ENCODE results near the gene SPATA1. TPM values are rescaled to one million over a fixed set of nuclear protein-coding genes. Genes with fewer than 3 reads are reported as not detected.

Gene SPATA1
- total RNA-seq, 2 donors from 2014 or later = 1.3 to 2.7 TPM

Other genes starting within 250 kb of the SPATA1 start
- 10 to 100 TPM; 22.2 to 31.0 TPM for gene SAMD13, start 204.7 kb upstream of the SPATA1 start, total RNA-seq
- 1 to 10 TPM in 1 of 2 donors, under 1 TPM in 1; 0.82 to 1.2 TPM for gene DNASE2B, start 107.9 kb upstream of the SPATA1 start, total RNA-seq
- gene RPF1, start 27.1 kb upstream of the SPATA1 start, total RNA-seq = 10 to 100 TPM; 26.1 to 31.4 TPM
- 100 to 1,000 TPM; 148 to 160 TPM for gene GNG5, start 195 bp downstream of the SPATA1 start, total RNA-seq
- gene CTBS, start 68.1 kb downstream of the SPATA1 start, total RNA-seq = 10 to 100 TPM; 13.6 to 22.7 TPM
- 10 to 100 TPM; 13.9 to 16.9 TPM for gene SSX2IP, start 184.1 kb downstream of the SPATA1 start, total RNA-seq